Muscle of leg (tissue), 11 donors: ENCODE measurements around the gene ZCWPW1. TPM values are rescaled to one million over a fixed set of nuclear protein-coding genes. Genes with fewer than 3 reads are reported as not detected.

Source experiments
- DNase-seq: peaks from one replicate; pipeline ENCODE4 v3.0.0; 2013
- H3K27ac ChIP-seq: one replicate; pipeline ENCODE4 v1.5.1; 2013; ENCODE audit warnings: mild to moderate bottlenecking, low read length, control low read depth
- H3K27me3 ChIP-seq: one replicate; pipeline ENCODE4 v1.6.1; 2013; ENCODE audit warnings: low read length; ENCODE audit not compliant: control insufficient read depth, insufficient read depth
- H3K36me3 ChIP-seq: one replicate; pipeline ENCODE4 v1.6.1; 2013; ENCODE audit warnings: low read length; ENCODE audit not compliant: control insufficient read depth, insufficient read depth
- H3K4me1 ChIP-seq: one replicate; pipeline ENCODE4 v1.6.1; 2013; ENCODE audit warnings: low read length; ENCODE audit not compliant: control insufficient read depth, insufficient read depth
- H3K4me3 ChIP-seq: one replicate; pipeline ENCODE4 v1.5.1; 2013; ENCODE audit warnings: low read length, control low read depth
- H3K9me3 ChIP-seq: replicated peaks from 2 replicates; pipeline ENCODE4 v1.6.1; 2013; ENCODE audit warnings: low read depth, low read length; ENCODE audit not compliant: control insufficient read depth
- WGBS: methylation state at CpG from one replicate; pipeline ENCODE4 v1.1.5; 2013; ENCODE audit warnings: missing lambda C conversion rate; ENCODE audit not compliant: insufficient coverage; 5-methylcytosine and 5-hydroxymethylcytosine counted together
- polyA plus RNA-seq, 8 donors: library from polyadenylated mRNA; unstranded; fragments of 120-200 nt; gene quantifications; one replicate each; pipeline versions ENCODE4 v1.2.1 to v1.2.3, GENCODE V29; 2013; ENCODE audit warnings: inconsistent platforms in 1 of 8, low replicate concordance in 1 of 8; ENCODE audit not compliant: insufficient read length in 8 of 8, insufficient read depth in 1 of 8
- total RNA-seq: library from RNA; stranded (reverse); fragments of 120-200 nt; gene quantifications from one replicate; pipeline ENCODE4 v1.2.4, GENCODE V29; 2013

The ZCWPW1 gene
- total and polyA plus RNA-seq, 9 donors: 4.4 to 8.9 (median 5.2) TPM

- Histone ChIP-seq H3K36me3 (no peaks in the 10 kb centered on the region), H3K27ac (no peak overlapping the region), H3K4me1 (peaks cover 3% of the 10 kb centered on the region), H3K4me3 (no peak overlapping the region), H3K9me3 (no peaks in the 10 kb centered on the region), H3K27me3 (peaks cover 2% of the 10 kb centered on the region)
- DNase-seq: no peak
- 80% methylated on average over 1 of the region's 2 CpGs for WGBS
These were observed 26.3 kb downstream of the ZCWPW1 start for GRCh38 chr7:100402241-100402640.

- 72% methylated on average over 4 of the region's 5 CpGs for WGBS
These were observed 26.7 kb downstream of the ZCWPW1 start for GRCh38 chr7:100401811-100402210.

GRCh38 chr7:100400656-100401055, 27.8 kb downstream of the ZCWPW1 start:
- Histone ChIP-seq H3K36me3 (no peaks in the 10 kb centered on the region), H3K27me3 (peaks cover 2% of the 10 kb centered on the region), H3K9me3 (no peaks in the 10 kb centered on the region), H3K4me3 (no peak overlapping the region), H3K27ac (no peak overlapping the region), H3K4me1 (peaks cover 3% of the 10 kb centered on the region)
- no peak for DNase-seq
- WGBS: 65% methylated on average over 7 of the region's 11 CpGs

More at GRCh38 chr7:100401811-100402210, 26.7 kb downstream of the ZCWPW1 start:
- no peaks in the 10 kb centered on the region for H3K36me3 ChIP-seq
- peaks cover 3% of the 10 kb centered on the region for H3K4me1 ChIP-seq
- peaks cover 2% of the 10 kb centered on the region for H3K27me3 ChIP-seq
- DNase-seq: no peak
- no peaks in the 10 kb centered on the region for H3K9me3 ChIP-seq
- no peak overlapping the region for H3K27ac ChIP-seq
- no peak overlapping the region for H3K4me3 ChIP-seq

GRCh38 chr7:100400041-100400440, 28.5 kb downstream of the ZCWPW1 start:
- 94% methylated on average over 3 of the region's 3 CpGs for WGBS

GRCh38 chr7:100398239-100398638, 30.3 kb downstream of the ZCWPW1 start:
- 12% methylated on average over 2 of the region's 2 CpGs for WGBS
- H3K4me1 ChIP-seq: peaks cover 3% of the 10 kb centered on the region
- H3K4me3 ChIP-seq: no peak overlapping the region
- no peak overlapping the region for H3K27ac ChIP-seq
- H3K36me3 ChIP-seq: no peaks in the 10 kb centered on the region
- no peaks in the 10 kb centered on the region for H3K9me3 ChIP-seq
- peaks cover 2% of the 10 kb centered on the region for H3K27me3 ChIP-seq
- no peak for DNase-seq

More at GRCh38 chr7:100400041-100400440, 28.5 kb downstream of the ZCWPW1 start:
- peaks cover 2% of the 10 kb centered on the region for H3K27me3 ChIP-seq
- H3K9me3 ChIP-seq: no peaks in the 10 kb centered on the region
- H3K27ac ChIP-seq: no peak overlapping the region
- H3K4me3 ChIP-seq: no peak overlapping the region
- no peak for DNase-seq
- peaks cover 3% of the 10 kb centered on the region for H3K4me1 ChIP-seq
- H3K36me3 ChIP-seq: no peaks in the 10 kb centered on the region

GRCh38 chr7:100397315-100398081, 31.0 kb downstream of the ZCWPW1 start:
- 39% methylated on average over 10 of the region's 13 CpGs for WGBS
- H3K27ac ChIP-seq: no peak overlapping the region
- peaks cover 2% of the 10 kb centered on the region for H3K27me3 ChIP-seq
- no peaks in the 10 kb centered on the region for H3K36me3 ChIP-seq
- no peak overlapping the region for H3K4me3 ChIP-seq
- peaks cover 3% of the 10 kb centered on the region for H3K4me1 ChIP-seq
- no peaks in the 10 kb centered on the region for H3K9me3 ChIP-seq
- no peak for DNase-seq

- peak; percentile 47 for DNase-seq
- H3K9me3 ChIP-seq: no peaks in the 10 kb centered on the region
- H3K27me3 ChIP-seq: peaks cover 2% of the 10 kb centered on the region
- no peak overlapping the region for H3K27ac ChIP-seq
- no peak overlapping the region for H3K4me3 ChIP-seq
- H3K4me1 ChIP-seq: peaks cover 3% of the 10 kb centered on the region
- H3K36me3 ChIP-seq: no peaks in the 10 kb centered on the region
- 89% methylated on average over 3 of the region's 9 CpGs for WGBS
These were observed 32.0 kb downstream of the ZCWPW1 start for GRCh38 chr7:100396421-100396982.

- WGBS: 83% methylated on average over 1 of the region's 2 CpGs
These were observed 34.4 kb downstream of the ZCWPW1 start for GRCh38 chr7:100394077-100394476.

GRCh38 chr7:100393233-100393905, 35.1 kb downstream of the ZCWPW1 start:
- 43% methylated on average over 1 of the region's 4 CpGs for WGBS
- H3K9me3 ChIP-seq: no peaks in the 10 kb centered on the region
- peaks cover 3% of the 10 kb centered on the region for H3K4me1 ChIP-seq
- no peak for DNase-seq
- peaks cover 2% of the 10 kb centered on the region for H3K27me3 ChIP-seq
- no peaks in the 10 kb centered on the region for H3K36me3 ChIP-seq
- no peak overlapping the region for H3K4me3 ChIP-seq
- no peak overlapping the region for H3K27ac ChIP-seq

More at GRCh38 chr7:100394077-100394476, 34.4 kb downstream of the ZCWPW1 start:
- Histone ChIP-seq H3K4me3 (no peak overlapping the region), H3K27ac (no peak overlapping the region), H3K9me3 (no peaks in the 10 kb centered on the region), H3K4me1 (peaks cover 3% of the 10 kb centered on the region), H3K36me3 (no peaks in the 10 kb centered on the region), H3K27me3 (peaks cover 2% of the 10 kb centered on the region)
- no peak for DNase-seq

- Histone ChIP-seq H3K36me3 (no peaks in the 10 kb centered on the region), H3K27ac (no peak overlapping the region), H3K4me1 (no peaks in the 10 kb centered on the region), H3K4me3 (no peak overlapping the region), H3K9me3 (no peaks in the 10 kb centered on the region), H3K27me3 (no peaks in the 10 kb centered on the region)
- DNase-seq: no peak
- 30% methylated on average over 2 of the region's 3 CpGs for WGBS
These were observed 38.1 kb downstream of the ZCWPW1 start for GRCh38 chr7:100390286-100391009.
